Measurements from ENCODE around the gene CAPN10. TPM values are rescaled to one million over a fixed set of nuclear protein-coding genes. Genes with fewer than 3 reads are reported as not detected.

Gene CAPN10
- total RNA-seq, 1 donor from 2014 or later: 24.9 TPM

- H3K4me1 ChIP-seq (ENCODE audit: insufficient read depth, low read length): no peaks in the 10 kb centered on the region
- no peaks in the 10 kb centered on the region for H3K36me3 Mint-ChIP-seq (ENCODE audit: low read depth, unreplicated experiment)
- H3K9me3 Mint-ChIP-seq (ENCODE audit: unreplicated experiment): peaks cover 3% of the 10 kb centered on the region
- H3K9me3 ChIP-seq (ENCODE audit: insufficient read depth, low read depth, low read length): no peaks in the 10 kb centered on the region
- peaks cover 8% of the 10 kb centered on the region for H3K27me3 ChIP-seq (ENCODE audit: insufficient read depth, low read length)
- H3K27ac ChIP-seq (ENCODE audit: low read depth, low read length): no peak overlapping the region
- no peak overlapping the region for H3K4me3 Mint-ChIP-seq (ENCODE audit: unreplicated experiment)
- no peaks in the 10 kb centered on the region for H3K36me3 ChIP-seq (ENCODE audit: insufficient read depth, low read length)
- H3K9ac ChIP-seq (ENCODE audit: low read length): no peak overlapping the region
- H3K4me1 Mint-ChIP-seq (ENCODE audit: low read depth, unreplicated experiment): no peaks in the 10 kb centered on the region
- FAIRE-seq: no peak
- no peak overlapping the region for H3K4me3 ChIP-seq (ENCODE audit: insufficient read depth, low read depth, low read length)
- no peak for DNase-seq (ENCODE audit: low read depth)
- no peaks in the 10 kb centered on the region for H4K20me1 ChIP-seq (ENCODE audit: insufficient read depth, low read length)
- H3K79me2 ChIP-seq (ENCODE audit: insufficient read depth, low read length): no peaks in the 10 kb centered on the region
- no peak overlapping the region for H3K4me2 ChIP-seq (ENCODE audit: low read length)
- H3K27ac Mint-ChIP-seq (ENCODE audit: unreplicated experiment): no peak overlapping the region
- H3K27me3 Mint-ChIP-seq (ENCODE audit: low read depth, unreplicated experiment): peaks cover 45% of the 10 kb centered on the region
- no peak overlapping the region for H2AFZ ChIP-seq (ENCODE audit: low read depth, low read length)
- TF ChIP-seq EZH2 (IDR thresholded peaks at IDR 0.05; ENCODE audit: insufficient read depth, low read length) (no peak), CTCF (IDR thresholded peaks at IDR 0.05; ENCODE audit: insufficient read depth, low read depth, low read length) (no peak)
Measured at GRCh38 chr2:240642061-240642805, 55.7 kb downstream of the CAPN10 start.

GRCh38 chr2:240642806-240643092, 56.2 kb downstream of the CAPN10 start:
- H3K4me2 ChIP-seq (ENCODE audit: low read length): no peak overlapping the region
- H3K36me3 ChIP-seq (ENCODE audit: insufficient read depth, low read length): no peaks in the 10 kb centered on the region
- no peak overlapping the region for H3K4me3 Mint-ChIP-seq (ENCODE audit: unreplicated experiment)
- no peaks in the 10 kb centered on the region for H3K4me1 Mint-ChIP-seq (ENCODE audit: low read depth, unreplicated experiment)
- H3K4me1 ChIP-seq (ENCODE audit: insufficient read depth, low read length): no peaks in the 10 kb centered on the region
- H3K9me3 ChIP-seq (ENCODE audit: insufficient read depth, low read depth, low read length): no peaks in the 10 kb centered on the region
- peaks cover 12% of the 10 kb centered on the region for H3K27me3 ChIP-seq (ENCODE audit: insufficient read depth, low read length)
- TF ChIP-seq EZH2 (IDR thresholded peaks at IDR 0.05; ENCODE audit: insufficient read depth, low read length) (no peak), CTCF (IDR thresholded peaks at IDR 0.05; ENCODE audit: insufficient read depth, low read depth, low read length) (no peak)
- no peaks in the 10 kb centered on the region for H3K36me3 Mint-ChIP-seq (ENCODE audit: low read depth, unreplicated experiment)
- no peak overlapping the region for H3K4me3 ChIP-seq (ENCODE audit: insufficient read depth, low read depth, low read length)
- H3K27ac Mint-ChIP-seq (ENCODE audit: unreplicated experiment): no peak overlapping the region
- no peaks in the 10 kb centered on the region for H4K20me1 ChIP-seq (ENCODE audit: insufficient read depth, low read length)
- H3K27me3 Mint-ChIP-seq (ENCODE audit: low read depth, unreplicated experiment): peaks cover 44% of the 10 kb centered on the region
- no peaks in the 10 kb centered on the region for H3K79me2 ChIP-seq (ENCODE audit: insufficient read depth, low read length)
- FAIRE-seq (no peak), DNase-seq (ENCODE audit: low read depth) (no peak)
- H2AFZ ChIP-seq (ENCODE audit: low read depth, low read length): no peak overlapping the region
- peaks cover 3% of the 10 kb centered on the region for H3K9me3 Mint-ChIP-seq (ENCODE audit: unreplicated experiment)
- no peak overlapping the region for H3K9ac ChIP-seq (ENCODE audit: low read length)
- H3K27ac ChIP-seq (ENCODE audit: low read depth, low read length): no peak overlapping the region

GRCh38 chr2:240643093-240643810, 56.7 kb downstream of the CAPN10 start:
- Mint-ChIP-seq H3K9me3 (ENCODE audit: unreplicated experiment) (peaks cover 3% of the 10 kb centered on the region), H3K4me3 (ENCODE audit: unreplicated experiment) (no peak overlapping the region), H3K4me1 (ENCODE audit: low read depth, unreplicated experiment) (no peaks in the 10 kb centered on the region), H3K36me3 (ENCODE audit: low read depth, unreplicated experiment) (no peaks in the 10 kb centered on the region), H3K27me3 (ENCODE audit: low read depth, unreplicated experiment) (peaks cover 44% of the 10 kb centered on the region), H3K27ac (ENCODE audit: unreplicated experiment) (no peak overlapping the region)
- Histone ChIP-seq H4K20me1 (ENCODE audit: insufficient read depth, low read length) (no peaks in the 10 kb centered on the region), H3K36me3 (ENCODE audit: insufficient read depth, low read length) (no peaks in the 10 kb centered on the region), H3K4me1 (ENCODE audit: insufficient read depth, low read length) (no peaks in the 10 kb centered on the region), H3K9ac (ENCODE audit: low read length) (no peak overlapping the region), H3K9me3 (ENCODE audit: insufficient read depth, low read depth, low read length) (no peaks in the 10 kb centered on the region), H3K4me2 (ENCODE audit: low read length) (no peak overlapping the region), H2AFZ (ENCODE audit: low read depth, low read length) (no peak overlapping the region), H3K27me3 (ENCODE audit: insufficient read depth, low read length) (peaks cover 14% of the 10 kb centered on the region), H3K4me3 (ENCODE audit: insufficient read depth, low read depth, low read length) (no peak overlapping the region), H3K79me2 (ENCODE audit: insufficient read depth, low read length) (no peaks in the 10 kb centered on the region), H3K27ac (ENCODE audit: low read depth, low read length) (no peak overlapping the region)
- FAIRE-seq (no peak), DNase-seq (ENCODE audit: low read depth) (no peak)
- no peak for TF ChIP-seq CTCF (IDR thresholded peaks at IDR 0.05; ENCODE audit: insufficient read depth, low read depth, low read length)
- TF ChIP-seq EZH2 (IDR thresholded peaks at IDR 0.05; ENCODE audit: insufficient read depth, low read length): no peak
